ACC112 (cell line): ENCODE results near the gene CD79B.

Experiments used
- H2AFZ ChIP-seq: fragments of 200-600 bp; sonication (generic); one replicate; pipeline ENCODE4 v1.6.0; 2017; ENCODE audit warnings: antibody characterized with exemption, low read length; ENCODE audit not compliant: unreplicated experiment
- H3K27ac ChIP-seq: fragments of 200-600 bp; sonication (generic); 2 replicates; pipeline ENCODE4 v1.5.1; 2014; ENCODE audit warnings: low read depth, mild to moderate bottlenecking, antibody characterized with exemption, low read length, moderate library complexity
- H3K27me3 ChIP-seq: fragments of 200-600 bp; sonication (generic); 2 replicates; pipeline ENCODE4 v1.6.1; 2014; ENCODE audit warnings: mild to moderate bottlenecking, antibody characterized with exemption, low read length, moderate library complexity, mixed read lengths; ENCODE audit not compliant: insufficient read depth
- H3K36me3 ChIP-seq: fragments of 200-600 bp; sonication (generic); 2 replicates; pipeline ENCODE4 v1.6.1; 2016; ENCODE audit warnings: mild to moderate bottlenecking, antibody characterized with exemption, low read length, moderate library complexity, mixed read lengths; ENCODE audit not compliant: insufficient read depth
- H3K4me1 ChIP-seq: fragments of 200-600 bp; sonication (generic); one replicate; pipeline ENCODE4 v1.6.1; 2016; ENCODE audit warnings: low read length, mixed read lengths; ENCODE audit not compliant: insufficient read depth, unreplicated experiment, control insufficient read depth
- H3K4me3 ChIP-seq: fragments of 200-600 bp; sonication (generic); 2 replicates; pipeline ENCODE4 v1.5.1; 2014; ENCODE audit warnings: mild to moderate bottlenecking, low read depth, low read length
- H3K79me2 ChIP-seq: fragments of 200-600 bp; sonication (generic); one replicate; pipeline ENCODE4 v1.6.0; 2016; ENCODE audit warnings: low read length; ENCODE audit not compliant: control insufficient read depth, unreplicated experiment, insufficient read depth

The CD79B gene

GRCh38 chr17:63931981-63932561, at the start of gene CD79B:
Gene CD79B, minus strand, starts transcription at chr17:63932331. Its CDS starts 70 bp downstream, at chr17:63932261.
- Histone ChIP-seq H2AFZ (no peak within 1 kb of the TSS), H3K27me3 (no peaks in the 10 kb centered on the region), H3K4me1 (no peaks in the 10 kb centered on the region), H3K4me3 (no peak within 1 kb of the TSS), H3K79me2 (no peaks in the 10 kb centered on the region), H3K36me3 (no peaks in the 10 kb centered on the region), H3K27ac (no peak within 1 kb of the TSS)

GRCh38 chr17:63978272-63979200, 46.4 kb upstream of the CD79B start:
- Histone ChIP-seq H3K4me3 (no peak overlapping the region), H2AFZ (no peak overlapping the region), H3K27me3 (no peaks in the 10 kb centered on the region), H3K4me1 (peaks cover 18% of the 10 kb centered on the region), H3K79me2 (no peaks in the 10 kb centered on the region), H3K36me3 (no peaks in the 10 kb centered on the region), H3K27ac (no peak overlapping the region)

- no peaks in the 10 kb centered on the region for H3K27me3 ChIP-seq
- no peak overlapping the region for H3K4me3 ChIP-seq
- no peak overlapping the region for H3K27ac ChIP-seq
- H3K36me3 ChIP-seq, result no peaks in the 10 kb centered on the region
- H2AFZ ChIP-seq, result no peak overlapping the region
- no peaks in the 10 kb centered on the region for H3K79me2 ChIP-seq
- H3K4me1 ChIP-seq, result peaks cover 20% of the 10 kb centered on the region
Measured at GRCh38 chr17:63976702-63977101, 44.6 kb upstream of the CD79B start.

GRCh38 chr17:63975541-63976092, 43.5 kb upstream of the CD79B start:
- H3K36me3 ChIP-seq, result no peaks in the 10 kb centered on the region
- no peaks in the 10 kb centered on the region for H3K79me2 ChIP-seq
- H2AFZ ChIP-seq, result no peak overlapping the region
- H3K27me3 ChIP-seq, result no peaks in the 10 kb centered on the region
- peaks cover 20% of the 10 kb centered on the region for H3K4me1 ChIP-seq
- no peak overlapping the region for H3K27ac ChIP-seq
- no peak overlapping the region for H3K4me3 ChIP-seq

GRCh38 chr17:63974594-63975192, 42.6 kb upstream of the CD79B start:
- peaks cover 20% of the 10 kb centered on the region for H3K4me1 ChIP-seq
- no peak overlapping the region for H3K4me3 ChIP-seq
- H3K36me3 ChIP-seq, result no peaks in the 10 kb centered on the region
- H3K27ac ChIP-seq, result 0 out of 2 replicates have a peak overlapping the region, but pooled peaks have one; percentile 13
- no peak overlapping the region for H2AFZ ChIP-seq
- H3K27me3 ChIP-seq, result no peaks in the 10 kb centered on the region
- no peaks in the 10 kb centered on the region for H3K79me2 ChIP-seq

- Histone ChIP-seq H2AFZ (no peak overlapping the region), H3K36me3 (no peaks in the 10 kb centered on the region), H3K27ac (no peak overlapping the region), H3K4me1 (peaks cover 20% of the 10 kb centered on the region), H3K79me2 (no peaks in the 10 kb centered on the region), H3K27me3 (no peaks in the 10 kb centered on the region), H3K4me3 (no peak overlapping the region)
Measured at GRCh38 chr17:63973930-63974593, 41.9 kb upstream of the CD79B start.

- peaks cover 20% of the 10 kb centered on the region for H3K4me1 ChIP-seq
Measured at GRCh38 chr17:63973247-63973646, 41.1 kb upstream of the CD79B start.

GRCh38 chr17:63972796-63973195, 40.7 kb upstream of the CD79B start, which contains the start of gene SCN4A:
Gene SCN4A, minus strand, starts transcription at chr17:63972918. Its CDS starts 77 bp downstream, at chr17:63972841.
- H2AFZ ChIP-seq, result no peak within 1 kb of the TSS
- H3K79me2 ChIP-seq, result no peaks in the 10 kb centered on the region
- H3K36me3 ChIP-seq, result no peaks in the 10 kb centered on the region
- H3K4me1 ChIP-seq, result peaks cover 20% of the 10 kb centered on the region
- H3K4me3 ChIP-seq, result no peak within 1 kb of the TSS
- no peak within 1 kb of the TSS for H3K27ac ChIP-seq
- H3K27me3 ChIP-seq, result no peaks in the 10 kb centered on the region

More at GRCh38 chr17:63973247-63973646, 41.1 kb upstream of the CD79B start:
- H3K4me3 ChIP-seq, result no peak overlapping the region
- no peaks in the 10 kb centered on the region for H3K79me2 ChIP-seq
- no peak overlapping the region for H2AFZ ChIP-seq
- H3K27ac ChIP-seq, result no peak overlapping the region
- H3K27me3 ChIP-seq, result no peaks in the 10 kb centered on the region
- no peaks in the 10 kb centered on the region for H3K36me3 ChIP-seq

GRCh38 chr17:63969278-63969677, 37.1 kb upstream of the CD79B start:
- Histone ChIP-seq H3K4me1 (peaks cover 9% of the 10 kb centered on the region), H2AFZ (no peak overlapping the region), H3K4me3 (no peak overlapping the region), H3K27ac (no peak overlapping the region), H3K79me2 (no peaks in the 10 kb centered on the region), H3K27me3 (no peaks in the 10 kb centered on the region), H3K36me3 (no peaks in the 10 kb centered on the region)

- H3K36me3 ChIP-seq, result no peaks in the 10 kb centered on the region
- H2AFZ ChIP-seq, result no peak overlapping the region
Measured at GRCh38 chr17:63967953-63968352, 35.8 kb upstream of the CD79B start.

More at GRCh38 chr17:63967953-63968352, 35.8 kb upstream of the CD79B start:
- no peaks in the 10 kb centered on the region for H3K27me3 ChIP-seq
- H3K79me2 ChIP-seq, result no peaks in the 10 kb centered on the region
- no peak overlapping the region for H3K27ac ChIP-seq
- no peak overlapping the region for H3K4me3 ChIP-seq
- H3K4me1 ChIP-seq, result no peaks in the 10 kb centered on the region
